B cell (primary cell): ENCODE measurements around the gene TMEM38A.

Experiments used
- CTCF ChIP-seq: fragments of 200-600 bp; IDR thresholded peaks from one replicate; pipeline ENCODE4 v1.8.0; 2022; ENCODE audit warnings: antibody characterized with exemption, mild to moderate bottlenecking
- EZH2 ChIP-seq: IDR thresholded peaks from 2 replicates; pipeline ENCODE4 v1.6.1; 2012; ENCODE audit warnings: borderline replicate concordance, low read depth, mild to moderate bottlenecking, moderate library complexity, low read length; ENCODE audit not compliant: insufficient read depth, poor library complexity, severe bottlenecking

GRCh38 chr19:16618248-16618647 is 42.7 kb upstream of the TMEM38A start:
- TF ChIP-seq EZH2 (no peak), CTCF (no peak)
